ENCODE results near the gene CERS1. TPM values are rescaled to one million over a fixed set of nuclear protein-coding genes. Genes with fewer than 3 reads are reported as not detected.

Gene CERS1
- total RNA-seq, 2 donors from 2014 or later, result 0.79 to 1.6 TPM

- Histone ChIP-seq H3K27me3 (no peaks in the 10 kb centered on the region), H3K9me3 (no peaks in the 10 kb centered on the region), H3K4me1 (peaks cover 0 to 51% of the 10 kb centered on the region in 2 donors), H3K36me3 (peaks cover 55% of the 10 kb centered on the region), H3K4me3 (no peak overlapping the region), H3K27ac (peak overlapping the region; percentile 76 to 77)
- no peak for DNase-seq (ENCODE audit: low spot score)
- TF ChIP-seq, protein P1, sequence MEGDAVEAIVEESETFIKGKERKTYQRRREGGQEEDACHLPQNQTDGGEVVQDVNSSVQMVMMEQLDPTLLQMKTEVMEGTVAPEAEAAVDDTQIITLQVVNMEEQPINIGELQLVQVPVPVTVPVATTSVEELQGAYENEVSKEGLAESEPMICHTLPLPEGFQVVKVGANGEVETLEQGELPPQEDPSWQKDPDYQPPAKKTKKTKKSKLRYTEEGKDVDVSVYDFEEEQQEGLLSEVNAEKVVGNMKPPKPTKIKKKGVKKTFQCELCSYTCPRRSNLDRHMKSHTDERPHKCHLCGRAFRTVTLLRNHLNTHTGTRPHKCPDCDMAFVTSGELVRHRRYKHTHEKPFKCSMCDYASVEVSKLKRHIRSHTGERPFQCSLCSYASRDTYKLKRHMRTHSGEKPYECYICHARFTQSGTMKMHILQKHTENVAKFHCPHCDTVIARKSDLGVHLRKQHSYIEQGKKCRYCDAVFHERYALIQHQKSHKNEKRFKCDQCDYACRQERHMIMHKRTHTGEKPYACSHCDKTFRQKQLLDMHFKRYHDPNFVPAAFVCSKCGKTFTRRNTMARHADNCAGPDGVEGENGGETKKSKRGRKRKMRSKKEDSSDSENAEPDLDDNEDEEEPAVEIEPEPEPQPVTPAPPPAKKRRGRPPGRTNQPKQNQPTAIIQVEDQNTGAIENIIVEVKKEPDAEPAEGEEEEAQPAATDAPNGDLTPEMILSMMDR (IDR thresholded peaks at IDR 0.05), result no peak
These were observed 46.0 kb downstream of the CERS1 start for GRCh38 chr19:18849838-18850400.

GRCh38 chr19:18848878-18849661 is 46.9 kb downstream of the CERS1 start:
- peaks cover 0 to 59% of the 10 kb centered on the region in 2 donors for H3K4me1 ChIP-seq
- TF ChIP-seq, protein P1 (IDR thresholded peaks at IDR 0.05), result no peak
- H3K27ac ChIP-seq, result peak overlapping the region; percentile 76 to 77
- no peaks in the 10 kb centered on the region for H3K9me3 ChIP-seq
- no peak overlapping the region for H3K4me3 ChIP-seq
- no peaks in the 10 kb centered on the region for H3K27me3 ChIP-seq
- peaks cover 46% of the 10 kb centered on the region for H3K36me3 ChIP-seq
- peak; percentile 82 for DNase-seq (ENCODE audit: low spot score)

DNA sequence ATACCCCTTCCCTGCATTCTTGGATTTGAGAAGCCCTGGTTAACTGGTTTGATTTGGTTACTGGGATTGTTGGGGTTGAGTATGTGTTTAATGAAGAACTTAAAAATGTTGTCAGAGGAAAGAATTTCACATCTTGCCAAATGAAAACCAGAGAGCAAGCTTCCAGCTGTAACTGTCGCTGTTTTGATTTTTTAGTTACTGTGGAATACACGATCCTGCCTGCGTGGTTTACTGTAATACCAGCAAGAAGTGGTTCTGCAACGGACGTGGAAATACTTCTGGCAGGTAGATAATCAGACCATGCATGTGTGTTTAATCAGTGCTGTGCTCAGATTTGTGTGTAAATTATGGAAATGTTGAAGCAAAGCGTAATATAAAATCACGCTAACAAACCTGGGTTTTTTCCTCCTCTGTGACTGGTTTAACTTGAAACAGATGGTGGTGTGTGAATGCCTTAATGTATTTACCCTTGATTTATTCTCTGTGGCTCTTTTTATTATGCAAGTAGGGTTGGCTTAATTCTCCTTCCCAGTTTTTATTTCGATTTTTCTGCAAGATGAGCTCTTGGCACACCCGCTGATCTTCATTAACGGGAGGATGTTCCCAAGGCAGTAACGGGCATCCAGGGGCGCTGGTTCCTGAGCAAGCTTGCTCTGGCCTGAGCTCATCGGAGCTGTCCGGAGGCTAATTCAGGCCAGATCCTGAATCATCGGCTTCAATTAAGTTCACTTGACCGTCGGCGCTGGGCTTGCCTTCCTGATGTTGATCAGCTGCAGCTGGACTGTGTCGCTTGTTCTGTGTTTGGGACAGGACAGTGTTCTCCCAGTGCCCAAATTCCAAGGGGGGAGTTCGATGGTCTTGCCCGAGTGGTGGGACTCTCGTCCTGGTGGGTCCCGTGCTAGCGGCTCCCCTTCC is 48.2 kb downstream of the CERS1 start:
- peaks cover 0 to 69% of the 10 kb centered on the region in 2 donors for H3K4me1 ChIP-seq
- DNase-seq (ENCODE audit: low spot score), result peak; percentile 70
- H3K4me3 ChIP-seq, result peak overlapping the region in 1 of 2 donors; percentile 11

DNA sequence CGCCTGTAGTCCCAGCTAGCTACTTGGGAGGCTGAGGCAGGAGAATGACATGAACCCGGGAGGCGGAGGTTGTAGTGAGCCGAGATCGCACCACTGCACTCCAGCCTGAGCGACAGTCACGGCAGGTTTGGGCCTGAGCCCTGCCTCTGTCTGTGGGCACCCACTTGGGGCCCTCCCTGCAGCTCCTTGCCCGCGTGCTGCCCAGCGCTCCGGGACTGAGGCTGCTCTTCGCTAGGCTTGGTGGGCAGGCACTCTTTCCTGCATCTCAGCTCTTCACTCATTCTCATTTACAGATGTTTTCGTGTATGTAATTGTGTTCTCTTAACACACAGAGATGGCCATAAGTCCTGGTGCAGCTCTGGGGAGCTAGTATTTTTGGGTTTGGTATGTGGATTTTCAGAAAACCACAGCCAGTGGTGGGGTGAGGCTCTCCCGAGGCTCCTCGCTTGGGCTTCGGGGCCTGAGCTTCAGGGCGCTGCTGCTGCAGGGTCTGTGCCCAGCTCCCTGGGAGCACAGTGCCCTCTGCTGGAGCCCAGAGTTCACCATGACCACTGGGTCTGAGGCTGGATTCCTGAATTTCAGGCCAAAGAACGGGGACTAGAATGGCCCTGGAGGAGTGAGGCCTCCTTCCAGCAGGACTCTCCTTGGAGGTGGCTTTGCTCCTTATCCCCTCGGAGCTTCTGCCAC is 49.0 kb downstream of the CERS1 start:
- peaks cover 0 to 77% of the 10 kb centered on the region in 2 donors for H3K4me1 ChIP-seq
- H3K36me3 ChIP-seq, result peaks cover 26% of the 10 kb centered on the region
- H3K27ac ChIP-seq, result peak overlapping the region; percentile 37 to 76
- H3K27me3 ChIP-seq, result no peaks in the 10 kb centered on the region
- no peaks in the 10 kb centered on the region for H3K9me3 ChIP-seq
- TF ChIP-seq, protein P1 (IDR thresholded peaks at IDR 0.05), result peak; percentile 77 to 91
- H3K4me3 ChIP-seq, result no peak overlapping the region
- DNase-seq (ENCODE audit: low spot score), result peak; percentile 82

More for the DNA sequence above, 48.2 kb downstream of the CERS1 start:
- H3K27me3 ChIP-seq, result no peaks in the 10 kb centered on the region
- H3K27ac ChIP-seq, result peak overlapping the region; percentile 76 to 77
- H3K9me3 ChIP-seq, result no peaks in the 10 kb centered on the region
- TF ChIP-seq, protein P1 (IDR thresholded peaks at IDR 0.05), result peak in 1 of 2 donors; percentile 9
- H3K36me3 ChIP-seq, result peaks cover 34% of the 10 kb centered on the region

DNA sequence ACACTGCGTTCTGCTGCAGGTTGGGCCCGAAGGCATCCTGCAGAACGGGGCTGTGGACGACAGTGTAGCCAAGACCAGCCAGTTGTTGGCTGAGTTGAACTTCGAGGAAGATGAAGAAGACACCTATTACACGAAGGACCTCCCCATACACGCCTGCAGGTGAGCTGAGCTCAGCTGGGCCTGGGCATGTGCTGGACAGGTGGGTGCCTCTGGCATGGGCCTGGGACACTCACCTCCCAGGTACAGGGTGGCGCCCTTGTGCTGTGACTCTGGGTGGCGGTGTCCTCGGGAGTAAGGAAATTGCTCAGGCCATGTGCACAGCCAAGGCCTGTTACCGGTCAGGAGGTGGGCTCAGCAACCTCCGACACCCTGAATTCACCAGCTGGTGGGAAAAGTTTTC is 50.0 kb downstream of the CERS1 start:
- TF ChIP-seq, protein P1 (IDR thresholded peaks at IDR 0.05), result no peak

More for the DNA sequence above, 50.0 kb downstream of the CERS1 start:
- Histone ChIP-seq H3K4me3 (no peak overlapping the region), H3K9me3 (no peaks in the 10 kb centered on the region), H3K27ac (no peak overlapping the region), H3K4me1 (peaks cover 0 to 88% of the 10 kb centered on the region in 2 donors), H3K27me3 (no peaks in the 10 kb centered on the region), H3K36me3 (peaks cover 15% of the 10 kb centered on the region)
- no peak for DNase-seq (ENCODE audit: low spot score)
